ENCODE data around the gene FASTKD1. TPM values are rescaled to one million over a fixed set of nuclear protein-coding genes. Genes with fewer than 3 reads are reported as not detected.
"Not testable (repeated sequence)": the region's sequence is repeated elsewhere in the genome, so short reads cannot be mapped to it uniquely, and the experiment has no call there.

Gene FASTKD1
- total and polyA plus RNA-seq, 4 donors = 10.4 to 40.1 (median 30.1) TPM

GRCh38 chr2:169599568-169599967 lies 25.9 kb upstream of the FASTKD1 start:
- TF ChIP-seq CTCF (IDR thresholded peaks at IDR 0.05; ENCODE audit: control extremely low read depth, extremely low read depth) = no peak
- Histone ChIP-seq H3K36me3 (ENCODE audit: control insufficient read depth in 4 of 4, insufficient read depth in 4 of 4, low read length in 4 of 4) (peaks cover 0 to 4% (median 1%) of the 10 kb centered on the region in 4 donors), H3K4me1 (ENCODE audit: control insufficient read depth in 5 of 5, insufficient read depth in 5 of 5, low read length in 5 of 5) (peaks cover 0 to 2% (median 0%) of the 10 kb centered on the region in 5 donors), H3K4me3 (no peak overlapping the region), H3K9me3 (ENCODE audit: control insufficient read depth in 4 of 4, insufficient read depth in 3 of 4, low read length in 3 of 4) (no peaks in the 10 kb centered on the region), H3K27ac (ENCODE audit: low read depth in 1 of 2, low read length in 1 of 2) (no peak overlapping the region), H3K27me3 (ENCODE audit: control insufficient read depth in 3 of 3, insufficient read depth in 3 of 3, low read length in 2 of 3) (no peaks in the 10 kb centered on the region), H3K9ac (ENCODE audit: insufficient read depth in 1 of 2, low read length in 2 of 2) (no peak overlapping the region)
- DNase-seq (no peak), ATAC-seq (ENCODE audit: insufficient read depth, low FRiP score) (no peak)

GRCh38 chr2:169598982-169599381 lies 25.3 kb upstream of the FASTKD1 start:
- no peak overlapping the region for H3K4me3 ChIP-seq
- peaks cover 0 to 2% (median 0%) of the 10 kb centered on the region in 5 donors for H3K4me1 ChIP-seq (ENCODE audit: control insufficient read depth in 5 of 5, insufficient read depth in 5 of 5, low read length in 5 of 5)
- H3K9ac ChIP-seq (ENCODE audit: insufficient read depth in 1 of 2, low read length in 2 of 2) = no peak overlapping the region
- H3K36me3 ChIP-seq (ENCODE audit: control insufficient read depth in 4 of 4, insufficient read depth in 4 of 4, low read length in 4 of 4) = peaks cover 0 to 1% (median 0%) of the 10 kb centered on the region in 4 donors
- ATAC-seq (ENCODE audit: insufficient read depth, low FRiP score) = no peak
- no peaks in the 10 kb centered on the region for H3K27me3 ChIP-seq (ENCODE audit: control insufficient read depth in 3 of 3, insufficient read depth in 3 of 3, low read length in 2 of 3)
- no peak overlapping the region for H3K27ac ChIP-seq (ENCODE audit: low read depth in 1 of 2, low read length in 1 of 2)
- no peak for DNase-seq
- 97 to 98% methylated on average over 2 of the region's 2 CpGs for WGBS, 2 donors
- TF ChIP-seq CTCF (IDR thresholded peaks at IDR 0.05; ENCODE audit: control extremely low read depth, extremely low read depth) = no peak
- no peaks in the 10 kb centered on the region for H3K9me3 ChIP-seq (ENCODE audit: control insufficient read depth in 4 of 4, insufficient read depth in 3 of 4, low read length in 3 of 4)

DNA sequence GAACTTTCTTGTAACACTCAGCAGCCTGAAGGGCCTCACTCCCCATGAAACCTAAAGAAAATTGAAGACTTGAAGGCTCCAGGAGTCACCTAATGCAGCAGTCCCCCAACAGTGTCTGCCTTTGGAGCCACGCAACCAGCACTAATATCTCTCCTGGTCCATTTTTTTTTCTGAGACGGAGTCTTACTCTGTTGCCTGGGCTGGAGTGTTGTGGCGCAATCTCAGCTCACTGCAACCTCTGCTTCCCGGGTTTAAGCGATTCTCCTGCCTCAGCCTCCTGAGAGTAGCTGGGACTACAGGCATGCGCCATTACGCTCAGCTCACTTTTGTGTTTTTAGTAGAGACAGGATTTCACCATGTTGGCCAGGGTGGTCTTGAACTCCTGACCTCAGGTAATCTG lies 22.9 kb upstream of the FASTKD1 start:
- not testable (repeated sequence) for H3K9me3 ChIP-seq (ENCODE audit: control insufficient read depth in 4 of 4, insufficient read depth in 3 of 4, low read length in 3 of 4); H3K9ac ChIP-seq (ENCODE audit: insufficient read depth in 1 of 2, low read length in 2 of 2); DNase-seq; H3K27me3 ChIP-seq (ENCODE audit: control insufficient read depth in 3 of 3, insufficient read depth in 3 of 3, low read length in 2 of 3); H3K27ac ChIP-seq (ENCODE audit: low read depth in 1 of 2, low read length in 1 of 2); H3K4me3 ChIP-seq; H3K36me3 ChIP-seq (ENCODE audit: control insufficient read depth in 4 of 4, insufficient read depth in 4 of 4, low read length in 4 of 4); ATAC-seq (ENCODE audit: insufficient read depth, low FRiP score); H3K4me1 ChIP-seq (ENCODE audit: control insufficient read depth in 5 of 5, insufficient read depth in 5 of 5, low read length in 5 of 5)
- WGBS, 2 donors = 75 to 91% methylated on average over 7 of the region's 7 CpGs

GRCh38 chr2:169590804-169591203 lies 17.1 kb upstream of the FASTKD1 start:
- H3K4me3 ChIP-seq = no peak overlapping the region
- H3K9me3 ChIP-seq (ENCODE audit: control insufficient read depth in 4 of 4, insufficient read depth in 3 of 4, low read length in 3 of 4) = no peaks in the 10 kb centered on the region
- no peak for ATAC-seq (ENCODE audit: insufficient read depth, low FRiP score)
- WGBS, 2 donors = 75 to 78% methylated on average over 8 of the region's 8 CpGs
- no peak overlapping the region for H3K27ac ChIP-seq (ENCODE audit: low read depth in 1 of 2, low read length in 1 of 2)
- TF ChIP-seq CTCF (IDR thresholded peaks at IDR 0.05; ENCODE audit: control extremely low read depth, extremely low read depth) = no peak
- peaks cover 0 to 1% (median 0%) of the 10 kb centered on the region in 4 donors for H3K36me3 ChIP-seq (ENCODE audit: control insufficient read depth in 4 of 4, insufficient read depth in 4 of 4, low read length in 4 of 4)
- DNase-seq = no peak
- no peaks in the 10 kb centered on the region for H3K27me3 ChIP-seq (ENCODE audit: control insufficient read depth in 3 of 3, insufficient read depth in 3 of 3, low read length in 2 of 3)
- H3K9ac ChIP-seq (ENCODE audit: insufficient read depth in 1 of 2, low read length in 2 of 2) = no peak overlapping the region
- peaks cover 0 to 11% (median 8%) of the 10 kb centered on the region in 5 donors for H3K4me1 ChIP-seq (ENCODE audit: control insufficient read depth in 5 of 5, insufficient read depth in 5 of 5, low read length in 5 of 5)
